ENCODE measurements around the gene EGFL7.

- TF ChIP-seq CTCF (conservative IDR thresholded peaks at IDR 0.05 in 1 of 2, IDR thresholded peaks at IDR 0.05 in 1 of 2; ENCODE audit: extremely low read depth in 1 of 2, insufficient read depth in 1 of 2, low read depth in 1 of 2, low read length in 2 of 2) (no peak), EZH2 (IDR thresholded peaks at IDR 0.05; ENCODE audit: borderline replicate concordance, low read length) (no peak)
Observed at GRCh38 chr9:136615631-136616306, 46.9 kb upstream of the EGFL7 start.
